Dendritic cell treated with granulocyte-macrophage colony-stimulating factor and Interleukin-4, amounts not matched to agents 40 ng/mL and 50 ng/mL, for 4 days (primary cell): ENCODE results near the gene TUBD1.
"Not testable (repeated sequence)": the region's sequence is repeated elsewhere in the genome, so short reads cannot be mapped to it uniquely, and the experiment has no call there.

Source experiments
- H3K27ac Mint-ChIP-seq: one replicate; pipeline ENCODE4 v1.8.0; 2022; ENCODE audit warnings: mild to moderate bottlenecking, mixed read lengths
- H3K27me3 Mint-ChIP-seq: one replicate; pipeline ENCODE4 v1.8.0; 2022; ENCODE audit warnings: mild to moderate bottlenecking, mixed read lengths
- H3K36me3 Mint-ChIP-seq: one replicate; pipeline ENCODE4 v1.8.0; 2022; ENCODE audit warnings: low read depth, mixed read lengths
- H3K4me1 Mint-ChIP-seq: one replicate; pipeline ENCODE4 v1.8.0; 2022; ENCODE audit warnings: low read depth, mixed read lengths
- H3K4me3 Mint-ChIP-seq: one replicate; pipeline ENCODE4 v1.8.0; 2022; ENCODE audit warnings: mild to moderate bottlenecking, moderate library complexity, mixed read lengths
- H3K9me3 Mint-ChIP-seq: one replicate; pipeline ENCODE4 v1.8.0; 2022; ENCODE audit warnings: mixed read lengths
- intact Hi-C: fragments of 100-400 bp; cut with micrococcal nuclease; formaldehyde crosslinking; loops from one replicate; pipeline ENCODE4 v1.15.0; 2022

TUBD1 gene

DNA sequence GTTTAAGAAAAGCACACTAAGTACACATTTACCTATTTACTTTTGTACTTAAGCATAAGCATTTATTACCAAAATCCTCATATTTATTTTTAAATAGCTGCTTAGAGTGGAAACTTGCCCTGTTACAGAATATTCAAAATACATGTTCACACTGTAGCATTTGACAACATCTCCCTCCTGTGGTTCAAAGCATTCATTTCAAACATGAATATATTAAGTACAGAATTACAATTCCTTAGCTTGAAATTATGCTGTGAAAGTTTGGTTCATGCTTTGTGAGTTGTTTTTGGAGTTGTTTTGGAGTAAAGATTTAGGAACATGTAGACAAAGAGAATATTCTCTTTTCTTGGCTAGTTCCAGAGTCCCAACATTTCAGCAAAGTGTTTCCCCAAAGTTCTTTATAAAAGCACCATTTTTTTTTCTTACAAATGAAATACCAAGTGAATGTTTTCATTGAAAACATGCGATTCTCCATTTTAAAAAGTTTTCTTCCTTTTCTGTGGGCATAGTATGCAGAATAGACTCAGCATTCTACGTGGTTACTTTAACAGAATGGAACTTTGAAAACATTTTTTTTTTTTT, 33.2 kb downstream of the TUBD1 start:
- H3K27ac Mint-ChIP-seq: no peak overlapping the region
- no peaks in the 10 kb centered on the region for H3K27me3 Mint-ChIP-seq
- no peaks in the 10 kb centered on the region for H3K9me3 Mint-ChIP-seq
- H3K4me1 Mint-ChIP-seq: peaks cover 19% of the 10 kb centered on the region
- peaks cover 26% of the 10 kb centered on the region for H3K36me3 Mint-ChIP-seq
- intact Hi-C loops: loop anchor here (1.0 kb wide), 1 partner anchor 112 kb away; no protein-coding TSS in a partner anchor
- H3K4me3 Mint-ChIP-seq: no peak overlapping the region

DNA sequence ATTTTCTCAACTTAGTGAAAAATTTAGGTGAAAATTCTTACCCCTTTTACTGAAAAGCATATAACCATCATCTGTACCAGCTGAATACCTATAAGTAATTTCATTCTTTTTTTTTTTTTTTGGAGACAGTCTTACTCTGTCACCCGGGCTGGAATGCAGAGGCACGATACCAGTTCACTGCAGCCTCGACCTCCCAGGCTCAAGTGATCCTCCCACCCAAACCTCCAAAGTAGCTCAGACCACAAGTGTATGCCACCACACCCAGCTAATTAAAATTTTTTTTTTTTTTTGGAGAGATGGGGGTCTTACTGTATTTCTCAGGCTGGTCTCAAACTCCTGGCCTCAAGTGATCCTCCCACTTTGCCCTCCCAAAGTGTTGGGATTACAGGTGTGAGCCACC, 33.8 kb downstream of the TUBD1 start:
- peaks cover 21% of the 10 kb centered on the region for H3K36me3 Mint-ChIP-seq
- intact Hi-C loops: loop anchor here (1.0 kb wide), 1 partner anchor 112 kb away; no protein-coding TSS in a partner anchor

DNA sequence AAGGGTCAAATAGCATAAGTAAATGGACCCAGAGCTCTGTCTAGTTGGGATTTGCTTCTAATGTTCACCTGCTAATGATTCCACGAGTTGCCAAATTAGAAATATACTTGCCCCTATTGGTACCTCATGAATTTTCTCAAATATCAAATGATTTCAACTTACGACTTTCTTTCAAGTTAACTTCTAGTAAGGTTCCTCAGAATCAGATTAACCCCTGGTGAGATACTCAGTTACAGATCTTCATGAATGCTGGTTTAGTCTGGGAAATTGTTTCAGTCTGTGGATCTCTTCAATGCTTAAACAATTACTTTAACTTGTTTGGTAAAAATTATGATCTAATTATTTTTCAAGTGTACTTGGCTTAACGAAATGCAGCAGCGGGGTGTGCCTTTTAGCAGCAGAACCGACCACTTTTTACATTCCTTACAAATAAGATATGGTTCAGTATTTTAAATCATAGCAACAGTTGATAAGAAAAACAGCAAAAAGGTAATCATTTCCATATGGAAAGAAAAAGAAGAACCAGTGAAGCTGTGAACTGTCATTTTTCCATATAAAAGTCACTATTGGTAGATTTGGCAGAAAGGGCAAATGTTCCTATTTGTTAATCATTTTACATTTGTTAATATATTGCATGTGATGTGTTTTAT, 34.5 kb downstream of the TUBD1 start:
- Mint-ChIP-seq H3K4me1 (peaks cover 30% of the 10 kb centered on the region), H3K27me3 (no peaks in the 10 kb centered on the region), H3K4me3 (no peak overlapping the region), H3K9me3 (no peaks in the 10 kb centered on the region), H3K27ac (no peak overlapping the region), H3K36me3 (peaks cover 20% of the 10 kb centered on the region)
- intact Hi-C loops: no loop called here

More for the DNA sequence above, 33.8 kb downstream of the TUBD1 start:
- H3K27me3 Mint-ChIP-seq: no peaks in the 10 kb centered on the region
- no peak overlapping the region for H3K27ac Mint-ChIP-seq
- H3K4me1 Mint-ChIP-seq: peaks cover 24% of the 10 kb centered on the region
- H3K4me3 Mint-ChIP-seq: no peak overlapping the region
- no peaks in the 10 kb centered on the region for H3K9me3 Mint-ChIP-seq

DNA sequence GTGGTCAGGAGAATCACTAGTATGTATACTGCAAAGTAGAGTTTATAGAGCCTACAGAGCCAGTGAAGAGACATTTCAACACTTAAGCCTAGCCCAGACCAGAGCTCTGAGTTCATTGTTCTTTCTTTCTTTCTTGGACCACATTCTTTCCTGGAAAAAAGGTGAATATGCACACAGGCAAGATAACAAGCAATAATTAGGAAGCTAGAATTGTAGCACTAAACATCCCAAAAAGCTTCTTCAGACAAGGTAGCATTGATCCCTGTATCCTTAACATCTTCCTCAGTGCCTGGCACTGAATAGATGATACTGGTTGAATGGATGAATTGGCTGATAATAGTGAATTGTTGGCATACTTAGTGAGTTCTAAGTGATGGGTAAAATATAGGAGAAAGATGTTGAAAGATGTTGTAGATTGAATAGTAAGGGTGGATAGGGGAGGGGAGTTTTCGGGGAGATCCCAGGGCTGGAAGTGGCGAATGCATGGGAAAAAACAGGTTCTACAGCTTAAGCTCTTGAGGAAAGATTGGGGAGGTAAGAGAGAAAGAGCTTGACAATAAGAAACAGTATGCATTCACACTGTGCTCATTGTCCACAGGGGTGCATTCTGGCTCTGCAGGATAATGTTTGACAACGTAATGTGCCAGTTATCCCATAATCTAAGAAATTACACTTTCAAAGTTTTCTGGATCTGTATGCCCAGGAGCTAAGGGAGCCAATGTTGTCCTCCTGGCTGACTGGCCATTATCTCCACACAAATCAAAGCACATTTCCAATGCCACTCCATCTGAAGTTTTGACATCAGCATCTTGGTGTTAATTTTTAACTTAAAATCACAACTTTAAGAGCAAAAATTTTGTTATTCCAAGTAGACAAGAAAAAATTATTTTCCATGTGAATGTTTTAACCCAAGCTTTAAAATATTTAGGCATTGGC, 35.6 kb downstream of the TUBD1 start:
- H3K9me3 Mint-ChIP-seq: no peaks in the 10 kb centered on the region
- H3K27me3 Mint-ChIP-seq: no peaks in the 10 kb centered on the region
- H3K4me1 Mint-ChIP-seq: peaks cover 42% of the 10 kb centered on the region
- peaks cover 12% of the 10 kb centered on the region for H3K36me3 Mint-ChIP-seq
- H3K4me3 Mint-ChIP-seq: no peak overlapping the region
- no peak overlapping the region for H3K27ac Mint-ChIP-seq
- intact Hi-C loops: no loop called here

DNA sequence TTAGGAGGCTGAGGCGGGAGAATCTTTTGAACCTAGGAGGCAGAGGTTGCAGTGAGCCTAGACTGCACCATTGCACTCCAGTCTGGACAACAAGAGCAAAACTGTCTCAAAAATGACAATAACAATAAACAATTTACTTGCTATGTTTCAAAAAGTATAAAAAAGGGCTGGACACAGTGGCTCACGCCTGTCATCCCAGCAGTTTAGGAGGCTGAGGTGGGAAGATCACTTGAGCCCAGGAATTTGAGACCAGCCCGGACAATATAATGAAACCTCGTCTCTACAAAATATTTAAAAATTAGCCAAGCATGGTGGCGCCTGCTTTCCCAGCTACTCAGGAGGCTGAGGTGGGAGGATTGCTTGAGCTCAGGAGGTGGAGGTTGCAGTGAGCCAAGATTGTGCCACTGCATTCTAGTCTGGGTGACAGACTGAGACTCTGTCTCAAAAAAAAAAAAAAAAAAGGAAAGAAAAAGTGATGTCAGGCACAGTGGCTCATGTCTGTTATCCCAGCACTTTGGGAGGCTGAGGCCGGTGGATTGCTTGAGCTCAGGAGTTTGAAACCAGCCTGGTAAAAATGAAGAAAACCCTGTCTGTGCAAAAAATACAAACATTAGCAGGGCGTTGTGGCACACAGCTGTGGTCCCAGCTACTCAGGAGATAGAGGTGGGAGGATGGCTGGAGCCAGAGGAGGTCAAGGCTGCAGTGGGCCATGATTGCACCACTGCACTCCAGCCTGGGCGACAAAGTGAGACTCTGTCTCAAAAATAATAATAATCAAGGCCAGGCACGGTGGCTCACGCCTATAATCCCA, 38.6 kb downstream of the TUBD1 start:
- intact Hi-C loops, H3K4me3 Mint-ChIP-seq, H3K36me3 Mint-ChIP-seq, H3K9me3 Mint-ChIP-seq, H3K27ac Mint-ChIP-seq, H3K27me3 Mint-ChIP-seq: not testable (repeated sequence)
- H3K4me1 Mint-ChIP-seq: peaks cover 70% of the 10 kb centered on the region

DNA sequence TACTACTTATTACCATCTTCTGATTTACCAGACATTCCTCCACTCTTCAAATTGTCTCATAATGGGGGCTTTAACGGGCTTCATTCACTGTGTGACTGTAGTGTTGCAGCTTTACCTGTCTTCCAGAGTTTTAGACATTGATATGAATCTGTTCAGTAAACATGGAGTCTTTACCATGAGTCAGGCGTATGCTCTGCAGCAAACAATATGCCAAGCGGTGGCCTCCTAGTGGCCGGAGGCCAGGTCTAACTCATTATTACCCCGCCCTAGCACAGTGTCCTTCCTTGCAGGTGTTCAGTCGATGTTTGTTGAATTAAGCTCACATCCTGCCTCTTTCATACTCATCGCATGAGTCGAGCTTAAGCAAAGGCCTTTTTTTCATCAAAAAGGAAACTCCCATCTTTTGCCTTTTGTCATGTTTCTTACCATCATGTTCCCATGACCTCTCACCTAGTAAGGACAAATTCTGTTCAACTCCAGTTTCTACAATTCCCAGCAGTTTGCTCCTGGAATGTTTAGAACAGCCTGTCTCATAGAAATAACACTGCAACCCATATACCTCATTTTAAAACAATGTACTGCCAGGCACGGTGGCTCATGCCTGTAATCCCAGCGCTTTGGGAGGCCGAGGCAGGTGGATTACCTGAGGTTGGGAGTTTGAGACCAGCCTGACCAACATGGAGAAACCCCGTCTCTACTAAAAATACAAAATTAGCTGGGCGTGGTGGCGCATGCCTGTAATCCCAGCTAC, 39.4 kb downstream of the TUBD1 start:
- intact Hi-C loops: no loop called here
- no peak overlapping the region for H3K4me3 Mint-ChIP-seq
- H3K9me3 Mint-ChIP-seq: no peaks in the 10 kb centered on the region
- no peaks in the 10 kb centered on the region for H3K27me3 Mint-ChIP-seq
- peaks cover 78% of the 10 kb centered on the region for H3K4me1 Mint-ChIP-seq
- no peaks in the 10 kb centered on the region for H3K36me3 Mint-ChIP-seq
- no peak overlapping the region for H3K27ac Mint-ChIP-seq

DNA sequence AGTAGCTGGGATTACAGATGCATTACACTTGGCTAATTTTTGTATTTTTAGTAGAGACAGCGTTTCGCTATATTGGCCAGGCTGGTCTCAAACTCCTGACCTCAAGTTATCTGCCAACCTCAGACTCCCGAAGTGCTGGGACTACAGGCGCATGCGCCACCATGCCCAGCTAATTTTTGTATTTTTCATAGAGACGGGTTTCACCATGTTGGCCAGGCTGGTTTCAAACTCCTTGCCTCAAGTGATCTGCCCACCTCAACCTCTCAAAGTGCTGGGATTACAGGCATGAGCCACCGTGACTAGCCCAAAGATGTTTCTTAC, 39.9 kb downstream of the TUBD1 start:
- H3K27ac Mint-ChIP-seq, H3K36me3 Mint-ChIP-seq, H3K9me3 Mint-ChIP-seq, intact Hi-C loops, H3K4me3 Mint-ChIP-seq, H3K27me3 Mint-ChIP-seq: not testable (repeated sequence)
- H3K4me1 Mint-ChIP-seq: peaks cover 83% of the 10 kb centered on the region

DNA sequence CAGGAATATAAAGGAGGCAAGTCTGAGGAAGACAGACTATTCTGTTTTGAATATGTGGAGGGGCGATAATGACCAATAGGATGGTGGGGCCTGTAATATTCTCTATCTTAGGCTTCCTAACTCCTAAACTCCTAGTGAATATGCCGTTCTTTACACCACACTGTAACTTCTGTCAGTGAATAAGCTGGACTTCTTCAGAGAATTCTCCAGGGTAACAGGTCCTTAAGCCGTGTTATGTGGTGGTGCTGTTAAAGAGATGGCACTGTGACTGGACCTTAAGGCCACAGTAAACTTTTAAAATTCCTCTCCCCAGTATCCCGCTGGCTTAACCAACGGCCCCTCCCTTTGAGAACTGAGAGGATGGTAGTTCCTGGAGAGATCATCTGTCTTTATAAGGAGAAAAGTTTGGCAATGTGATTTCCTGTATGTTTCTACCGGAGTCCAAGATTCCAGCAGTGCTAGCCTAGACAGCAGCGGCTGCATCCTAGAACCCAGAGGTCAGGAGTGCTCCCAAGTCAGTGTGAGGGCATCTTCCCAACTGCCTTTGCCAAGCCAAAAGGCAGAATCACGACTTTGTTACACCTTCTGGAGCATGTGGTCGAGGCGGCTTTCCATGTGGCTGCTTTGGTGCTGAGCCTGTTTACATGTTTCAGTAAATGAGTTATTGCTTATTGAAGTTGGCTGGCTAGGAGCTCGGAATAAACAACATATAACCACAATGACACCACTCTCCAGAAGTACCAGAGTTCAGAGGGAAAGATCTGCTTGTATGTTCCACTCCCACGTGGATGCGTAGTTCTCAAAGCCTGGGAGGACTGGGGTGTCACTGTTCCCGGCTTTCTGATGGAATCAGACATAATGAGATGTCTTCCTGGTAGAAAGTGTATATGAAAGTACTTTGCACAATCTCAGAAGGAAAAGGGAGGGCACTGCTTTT, 41.0 kb downstream of the TUBD1 start:
- no peak overlapping the region for H3K4me3 Mint-ChIP-seq
- no peaks in the 10 kb centered on the region for H3K27me3 Mint-ChIP-seq
- peaks cover 86% of the 10 kb centered on the region for H3K4me1 Mint-ChIP-seq
- H3K36me3 Mint-ChIP-seq: no peaks in the 10 kb centered on the region
- no peaks in the 10 kb centered on the region for H3K9me3 Mint-ChIP-seq
- intact Hi-C loops: no loop called here
- H3K27ac Mint-ChIP-seq: peak overlapping the region; percentile 53

DNA sequence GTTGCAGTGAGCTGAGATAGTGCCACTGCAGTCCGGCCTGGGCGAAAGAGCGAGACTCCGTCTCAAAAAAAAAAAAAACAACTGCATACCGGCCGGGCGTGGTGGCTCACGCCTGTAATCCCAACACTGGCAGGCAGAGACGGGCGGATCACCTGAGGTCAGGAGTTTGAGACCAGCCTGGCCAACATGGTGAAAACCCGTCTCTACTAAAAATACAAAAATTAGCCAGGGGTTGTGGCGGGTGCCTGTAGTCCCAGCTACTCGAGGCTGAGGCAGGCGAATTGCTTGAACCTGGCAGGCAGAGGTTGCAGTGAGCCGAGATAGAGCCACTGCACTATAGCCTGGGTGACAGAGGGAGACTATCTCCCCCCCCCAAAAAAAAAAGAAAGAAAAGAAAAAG, 42.4 kb downstream of the TUBD1 start:
- intact Hi-C loops, H3K4me3 Mint-ChIP-seq, H3K27me3 Mint-ChIP-seq, H3K36me3 Mint-ChIP-seq, H3K9me3 Mint-ChIP-seq: not testable (repeated sequence)
- H3K4me1 Mint-ChIP-seq: peaks cover 86% of the 10 kb centered on the region
- H3K27ac Mint-ChIP-seq: peak overlapping the region; percentile 100

DNA sequence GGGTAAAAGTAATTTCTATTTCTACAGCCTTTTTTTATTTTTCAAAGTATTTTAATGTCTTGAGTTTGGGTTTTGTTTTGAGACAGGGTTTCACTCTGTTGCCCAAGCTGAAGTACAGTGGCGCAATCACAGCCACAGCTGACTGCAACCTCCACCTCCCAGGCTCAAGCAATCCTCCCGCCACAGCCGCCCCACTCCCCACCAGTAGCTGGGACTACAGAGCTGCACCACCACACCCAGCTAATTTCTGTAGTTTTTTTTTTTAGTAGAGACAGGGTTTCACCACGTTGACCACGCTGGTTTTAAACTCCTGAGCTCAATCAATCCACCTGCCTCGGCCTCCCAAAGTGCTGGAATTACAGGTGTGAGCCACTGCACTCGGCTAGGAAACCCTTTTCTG, 44.0 kb downstream of the TUBD1 start:
- intact Hi-C loops: no loop called here
- H3K4me1 Mint-ChIP-seq: peaks cover 80% of the 10 kb centered on the region
- no peaks in the 10 kb centered on the region for H3K9me3 Mint-ChIP-seq
- no peaks in the 10 kb centered on the region for H3K27me3 Mint-ChIP-seq
- peak overlapping the region; percentile 100 for H3K27ac Mint-ChIP-seq
- H3K4me3 Mint-ChIP-seq: peak overlapping the region; percentile 67
- H3K36me3 Mint-ChIP-seq: no peaks in the 10 kb centered on the region

DNA sequence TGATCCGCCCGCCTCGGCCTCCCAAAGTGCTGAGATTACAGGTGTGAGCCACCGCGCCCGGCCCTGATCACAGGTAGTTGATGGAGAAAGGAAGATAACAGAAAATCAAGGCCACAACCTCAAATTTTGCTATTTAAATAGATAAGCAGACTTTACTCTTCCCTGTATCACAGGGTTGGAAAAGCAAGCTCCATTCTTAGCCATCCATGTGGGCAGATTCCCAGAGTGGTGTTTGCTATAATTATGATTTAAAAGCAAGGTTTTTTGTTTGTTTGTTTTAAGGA, 44.4 kb downstream of the TUBD1 start:
- intact Hi-C loops: no loop called here
- no peaks in the 10 kb centered on the region for H3K27me3 Mint-ChIP-seq

DNA sequence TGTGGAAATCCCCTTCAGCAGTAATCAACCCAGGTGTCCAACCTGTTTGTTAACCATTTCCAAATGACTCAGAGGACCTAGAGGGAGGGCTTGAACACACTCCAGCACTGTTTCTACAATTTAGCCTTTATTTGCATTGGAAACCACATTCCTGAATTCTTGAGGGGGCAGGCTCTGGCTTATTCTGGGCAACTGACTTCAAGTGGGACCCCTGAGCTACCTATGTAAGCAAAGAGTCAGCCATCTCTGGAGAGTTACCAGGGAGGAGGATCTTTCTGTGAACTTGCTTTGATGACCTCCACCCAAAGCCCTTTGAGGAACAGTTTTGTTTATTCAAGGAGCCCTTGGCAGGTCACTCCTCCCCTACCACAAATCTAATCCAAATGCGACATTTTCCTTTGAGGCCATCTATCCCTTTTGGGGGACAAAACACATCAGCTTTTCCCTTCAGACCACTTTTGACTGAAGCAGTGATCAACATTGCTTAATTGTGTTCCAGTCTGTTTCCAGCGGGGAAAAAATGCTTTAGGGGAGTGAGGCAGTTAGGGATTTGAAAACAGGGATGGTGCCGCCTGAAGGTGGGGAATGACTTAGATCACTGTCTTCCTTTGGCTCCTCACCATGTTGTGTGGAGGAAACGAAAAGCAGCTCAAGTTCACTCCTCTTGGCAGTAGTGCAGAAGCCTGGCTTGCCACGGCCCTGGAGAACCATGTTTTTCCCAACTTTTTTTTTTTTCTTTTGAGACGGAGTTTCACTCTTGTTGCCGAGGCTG, 46.2 kb downstream of the TUBD1 start:
- peak overlapping the region; percentile 23 for H3K4me3 Mint-ChIP-seq
- no peaks in the 10 kb centered on the region for H3K9me3 Mint-ChIP-seq
- peak overlapping the region; percentile 100 for H3K27ac Mint-ChIP-seq
- intact Hi-C loops: loop anchor here (2.0 kb wide), 1 partner anchor 94 kb away; no protein-coding TSS in a partner anchor
- peaks cover 76% of the 10 kb centered on the region for H3K4me1 Mint-ChIP-seq
- peaks cover 16% of the 10 kb centered on the region for H3K36me3 Mint-ChIP-seq
- no peaks in the 10 kb centered on the region for H3K27me3 Mint-ChIP-seq

More for the DNA sequence above, 44.4 kb downstream of the TUBD1 start:
- Mint-ChIP-seq H3K4me1 (peaks cover 80% of the 10 kb centered on the region), H3K9me3 (no peaks in the 10 kb centered on the region), H3K27ac (peak overlapping the region; percentile 100), H3K36me3 (no peaks in the 10 kb centered on the region), H3K4me3 (peak overlapping the region; percentile 67)
